NCI-H1436 treated with DMSO at 0.1 percent for 48 hours (cell line): ENCODE data around the gene MEIS3.
A peak's percentile ranks its signal among the peaks of the same experiment; 100 is the strongest.

Experiments used
- DNase-seq: peaks from one replicate; lab custom pipeline; 2025; lab: John Stamatoyannopoulos, UW

Gene MEIS3

GRCh38 chr19:47435196-47435595 is 15.9 kb upstream of the MEIS3 start:
- no peak for DNase-seq

GRCh38 chr19:47434088-47434487 is 14.8 kb upstream of the MEIS3 start:
- no peak for DNase-seq

- DNase-seq, result no peak
Measured at GRCh38 chr19:47433121-47433520, 13.8 kb upstream of the MEIS3 start.

- DNase-seq, result no peak
Measured at GRCh38 chr19:47432499-47432898, 13.2 kb upstream of the MEIS3 start.

GRCh38 chr19:47432091-47432490 is 12.8 kb upstream of the MEIS3 start:
- DNase-seq, result no peak

GRCh38 chr19:47430041-47430802 is 10.9 kb upstream of the MEIS3 start:
- DNase-seq, result no peak

GRCh38 chr19:47429140-47429793 is 9.9 kb upstream of the MEIS3 start:
- DNase-seq, result no peak

GRCh38 chr19:47428177-47428894 is 9.0 kb upstream of the MEIS3 start:
- peak; percentile 99 for DNase-seq

GRCh38 chr19:47427241-47428176 is 8.2 kb upstream of the MEIS3 start:
- DNase-seq, result peak; percentile 52

GRCh38 chr19:47423203-47423882 is 4.0 kb upstream of the MEIS3 start:
- no peak for DNase-seq

GRCh38 chr19:47422417-47423163 is 3.3 kb upstream of the MEIS3 start:
- DNase-seq, result no peak

- peak; percentile 35 for DNase-seq
Measured at GRCh38 chr19:47421844-47422395, 2.6 kb upstream of the MEIS3 start.

GRCh38 chr19:47421244-47421786 is 2.0 kb upstream of the MEIS3 start:
- DNase-seq, result no peak

- DNase-seq, result no peak
Measured at GRCh38 chr19:47419789-47420188, 462 bp upstream of the MEIS3 start.

GRCh38 chr19:47418692-47419029 is 666 bp downstream of the MEIS3 start:
- DNase-seq, result no peak

GRCh38 chr19:47417746-47418691 is 1.3 kb downstream of the MEIS3 start:
- no peak for DNase-seq

GRCh38 chr19:47417107-47417745 is 2.1 kb downstream of the MEIS3 start:
- DNase-seq, result no peak

GRCh38 chr19:47416643-47416985 is 2.7 kb downstream of the MEIS3 start:
- no peak for DNase-seq
